GM18499 (cell line): Measurements from ENCODE around the gene OCIAD2.
"Not testable (repeated sequence)": the region's sequence is repeated elsewhere in the genome, so short reads cannot be mapped to it uniquely, and the experiment has no call there.

ENCODE experiments used
- ATAC-seq: cut with Tn5 transposase; IDR thresholded peaks from one replicate; pipeline ENCODE4 v1.9.1; 2021; ENCODE audit warnings: moderate number of reproducible peaks; ENCODE audit not compliant: insufficient read depth, unreplicated experiment

The OCIAD2 gene

GRCh38 chr4:48906206-48907173 is at the start of gene OCIAD2:
Gene OCIAD2, minus strand, starts transcription at chr4:48906774. Its CDS starts 2,225 bp downstream, at chr4:48904549.
- ATAC-seq, result peak; percentile 78

- no peak for ATAC-seq
Measured at GRCh38 chr4:48954314-48954713, 47.7 kb upstream of the OCIAD2 start.

- no peak for ATAC-seq
Measured at GRCh38 chr4:48949518-48950219, 43.1 kb upstream of the OCIAD2 start.

GRCh38 chr4:48949086-48949485 is 42.5 kb upstream of the OCIAD2 start:
- ATAC-seq, result no peak

- no peak for ATAC-seq
Measured at GRCh38 chr4:48947731-48948130, 41.2 kb upstream of the OCIAD2 start.

- no peak for ATAC-seq
Measured at GRCh38 chr4:48945981-48946380, 39.4 kb upstream of the OCIAD2 start.

- no peak for ATAC-seq
Measured at GRCh38 chr4:48944756-48945241, 38.2 kb upstream of the OCIAD2 start.

- ATAC-seq, result no peak
Measured at GRCh38 chr4:48944252-48944651, 37.7 kb upstream of the OCIAD2 start.

- no peak for ATAC-seq
Measured at GRCh38 chr4:48943387-48943786, 36.8 kb upstream of the OCIAD2 start.

- ATAC-seq, result no peak
Measured at GRCh38 chr4:48939785-48940184, 33.2 kb upstream of the OCIAD2 start.

GRCh38 chr4:48938831-48939230 is 32.3 kb upstream of the OCIAD2 start:
- ATAC-seq, result no peak

GRCh38 chr4:48937033-48937432 is 30.5 kb upstream of the OCIAD2 start:
- ATAC-seq, result no peak

- ATAC-seq, result no peak
Measured at GRCh38 chr4:48931459-48931858, 24.9 kb upstream of the OCIAD2 start.

GRCh38 chr4:48930654-48931053 is 24.1 kb upstream of the OCIAD2 start:
- no peak for ATAC-seq

- no peak for ATAC-seq
Measured at GRCh38 chr4:48924416-48924815, 17.8 kb upstream of the OCIAD2 start.

GRCh38 chr4:48923065-48923464 is 16.5 kb upstream of the OCIAD2 start:
- ATAC-seq, result not testable (repeated sequence)

- no peak for ATAC-seq
Measured at GRCh38 chr4:48914311-48914710, 7.7 kb upstream of the OCIAD2 start.

- no peak for ATAC-seq
Measured at GRCh38 chr4:48913346-48913745, 6.8 kb upstream of the OCIAD2 start.

- ATAC-seq, result no peak
Measured at GRCh38 chr4:48912349-48912748, 5.8 kb upstream of the OCIAD2 start.

- no peak for ATAC-seq
Measured at GRCh38 chr4:48910511-48910910, 3.9 kb upstream of the OCIAD2 start.

- no peak for ATAC-seq
Measured at GRCh38 chr4:48909697-48910096, 3.1 kb upstream of the OCIAD2 start.
